ENCODE data around the gene TENM4.

DNA sequence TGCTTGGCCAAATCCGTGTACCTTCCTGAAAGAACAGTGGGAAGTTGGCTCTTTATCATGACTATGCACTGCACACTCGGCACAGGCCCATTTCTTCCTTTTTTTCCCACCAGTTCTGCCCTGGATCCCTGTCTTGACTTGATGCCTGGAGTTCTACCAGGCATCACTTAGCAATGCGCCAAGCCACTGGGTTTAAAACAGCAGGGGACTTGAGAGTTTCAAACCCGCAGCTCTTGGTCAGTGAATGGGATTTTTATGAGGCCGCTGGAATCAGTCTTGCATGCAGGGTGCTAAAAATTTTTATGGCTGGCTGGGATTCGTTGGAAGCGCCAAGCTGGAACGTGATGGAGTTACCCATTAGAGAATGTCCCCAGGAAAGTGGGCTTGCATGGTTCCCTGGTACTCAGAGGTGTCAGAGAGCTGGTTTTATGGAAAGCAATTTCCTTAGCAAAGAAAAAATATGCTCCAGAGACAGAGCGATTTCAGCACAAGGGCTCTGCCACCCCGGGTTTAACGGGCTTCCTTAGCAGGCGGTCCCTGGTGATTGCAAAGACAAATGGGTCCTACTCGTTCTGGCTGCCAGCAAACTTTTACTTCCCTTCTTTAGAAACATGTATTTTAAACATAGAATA is 432.9 kb downstream of the TENM4 start:
- TF ChIP-seq POLR2AphosphoS5 (IDR thresholded peaks at IDR 0.05; ENCODE audit: low read depth, low read length), result no peak
- TF ChIP-seq, protein P1, sequence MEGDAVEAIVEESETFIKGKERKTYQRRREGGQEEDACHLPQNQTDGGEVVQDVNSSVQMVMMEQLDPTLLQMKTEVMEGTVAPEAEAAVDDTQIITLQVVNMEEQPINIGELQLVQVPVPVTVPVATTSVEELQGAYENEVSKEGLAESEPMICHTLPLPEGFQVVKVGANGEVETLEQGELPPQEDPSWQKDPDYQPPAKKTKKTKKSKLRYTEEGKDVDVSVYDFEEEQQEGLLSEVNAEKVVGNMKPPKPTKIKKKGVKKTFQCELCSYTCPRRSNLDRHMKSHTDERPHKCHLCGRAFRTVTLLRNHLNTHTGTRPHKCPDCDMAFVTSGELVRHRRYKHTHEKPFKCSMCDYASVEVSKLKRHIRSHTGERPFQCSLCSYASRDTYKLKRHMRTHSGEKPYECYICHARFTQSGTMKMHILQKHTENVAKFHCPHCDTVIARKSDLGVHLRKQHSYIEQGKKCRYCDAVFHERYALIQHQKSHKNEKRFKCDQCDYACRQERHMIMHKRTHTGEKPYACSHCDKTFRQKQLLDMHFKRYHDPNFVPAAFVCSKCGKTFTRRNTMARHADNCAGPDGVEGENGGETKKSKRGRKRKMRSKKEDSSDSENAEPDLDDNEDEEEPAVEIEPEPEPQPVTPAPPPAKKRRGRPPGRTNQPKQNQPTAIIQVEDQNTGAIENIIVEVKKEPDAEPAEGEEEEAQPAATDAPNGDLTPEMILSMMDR (IDR thresholded peaks at IDR 0.05), result no peak
